Ectodermal cell (in vitro differentiated cells): ENCODE results near the gene SMPD2.

Source experiments
- H3K27ac ChIP-seq: 2 replicates; pipeline ENCODE4 v1.7.0; 2013; ENCODE audit warnings: mild to moderate bottlenecking, low read depth, low read length; ENCODE audit not compliant: insufficient read depth, poor library complexity, severe bottlenecking
- H3K27me3 ChIP-seq: 2 replicates; pipeline ENCODE4 v1.7.0; 2013; ENCODE audit warnings: mild to moderate bottlenecking, low read length; ENCODE audit not compliant: insufficient read depth, control insufficient read depth, poor library complexity, severe bottlenecking
- H3K36me3 ChIP-seq: one replicate; pipeline ENCODE4 v1.7.0; 2013; ENCODE audit warnings: low read length; ENCODE audit not compliant: control insufficient read depth, insufficient read depth
- H3K4me1 ChIP-seq: one replicate; pipeline ENCODE4 v1.7.0; 2013; ENCODE audit warnings: low read length; ENCODE audit not compliant: control insufficient read depth, insufficient read depth
- H3K4me3 ChIP-seq: 2 replicates; pipeline ENCODE4 v1.7.0; 2013; ENCODE audit warnings: low read depth, low read length, control low read depth; ENCODE audit not compliant: insufficient read depth
- H3K9me3 ChIP-seq: 2 replicates; pipeline ENCODE4 v1.7.0; 2013; ENCODE audit warnings: mild to moderate bottlenecking, low read length, moderate library complexity; ENCODE audit not compliant: control insufficient read depth
- WGBS, 2 experiments: methylation state at CpG; one replicate each; pipeline ENCODE4 v1.1.7; 2013; ENCODE audit warnings: missing lambda C conversion rate in 2 of 2; 5-methylcytosine and 5-hydroxymethylcytosine counted together

SMPD2 gene

DNA sequence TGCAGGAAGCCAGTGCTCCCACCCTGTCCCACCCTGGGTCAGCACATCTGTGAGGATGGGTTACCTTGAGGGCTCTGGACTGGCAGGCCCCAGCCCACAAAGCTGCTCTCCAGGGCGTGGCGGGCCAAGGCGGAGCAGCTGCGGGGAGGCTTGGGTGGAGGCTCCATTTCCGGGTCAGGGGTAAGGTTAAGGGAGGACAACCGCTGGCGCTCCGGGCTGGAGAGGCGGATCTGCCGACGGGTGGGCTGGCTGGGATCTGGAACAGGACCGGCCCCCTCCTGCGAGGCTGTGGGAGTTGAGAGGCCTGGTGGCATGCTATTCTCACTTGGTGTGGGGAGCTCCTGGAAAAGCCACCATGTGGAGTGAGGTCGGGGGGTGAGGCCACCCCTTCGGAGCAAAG lies 5.5 kb downstream of the SMPD2 start:
- Histone ChIP-seq H3K9me3 (no peaks in the 10 kb centered on the region), H3K27me3 (no peaks in the 10 kb centered on the region), H3K36me3 (peaks cover 27% of the 10 kb centered on the region), H3K4me3 (no peak overlapping the region), H3K4me1 (no peaks in the 10 kb centered on the region), H3K27ac (no peak overlapping the region)
- 96 to 98% methylated on average over 15 of the region's 15 CpGs for WGBS, 2 experiments

DNA sequence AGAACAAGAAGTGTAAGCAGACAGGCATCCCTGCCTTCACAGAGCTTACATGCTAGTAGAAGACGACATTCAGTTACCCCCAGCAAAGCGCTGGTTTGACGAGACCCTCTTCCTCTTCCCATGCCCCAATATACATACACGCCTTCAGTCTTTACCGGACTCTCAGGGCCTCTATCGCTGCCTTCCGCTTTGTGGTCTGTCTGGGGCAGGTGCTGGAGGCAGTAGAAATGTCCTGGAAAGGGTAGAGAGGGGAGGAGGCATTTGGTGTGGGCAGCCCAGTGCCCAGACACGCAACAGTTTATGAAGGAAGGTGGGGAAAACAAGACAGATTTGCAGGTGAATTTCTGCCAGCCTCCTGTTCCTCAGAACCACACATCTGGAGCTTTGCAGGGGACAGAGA lies 6.0 kb downstream of the SMPD2 start:
- Histone ChIP-seq H3K4me1 (no peaks in the 10 kb centered on the region), H3K36me3 (peaks cover 27% of the 10 kb centered on the region), H3K27me3 (no peaks in the 10 kb centered on the region), H3K9me3 (no peaks in the 10 kb centered on the region), H3K4me3 (no peak overlapping the region), H3K27ac (no peak overlapping the region)
- WGBS, 2 experiments = 98% methylated on average over 8 of the region's 8 CpGs

DNA sequence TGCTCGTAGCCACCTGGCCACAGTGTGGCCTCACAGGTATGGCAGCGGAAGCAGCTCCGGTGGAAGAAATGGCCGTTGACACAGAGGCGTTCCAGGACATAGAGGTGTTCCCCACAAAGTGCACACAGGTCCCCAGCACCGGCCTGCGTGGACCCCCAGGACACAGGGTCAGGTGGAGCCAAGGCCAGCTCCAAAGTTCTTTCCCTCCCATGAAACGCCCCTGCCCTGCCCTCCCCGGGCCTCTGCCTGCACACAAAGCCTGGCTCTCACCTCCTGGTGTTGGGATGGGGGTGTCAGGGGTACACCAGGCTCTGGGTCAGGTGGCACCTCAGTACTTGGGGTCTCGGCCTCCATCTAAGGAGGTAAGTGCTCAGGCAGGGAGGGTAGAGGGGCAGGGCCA lies 6.6 kb downstream of the SMPD2 start:
- Histone ChIP-seq H3K4me3 (no peak overlapping the region), H3K9me3 (no peaks in the 10 kb centered on the region), H3K27ac (no peak overlapping the region), H3K36me3 (peaks cover 31% of the 10 kb centered on the region), H3K27me3 (no peaks in the 10 kb centered on the region), H3K4me1 (no peaks in the 10 kb centered on the region)
- 96% methylated on average over 10 of the region's 10 CpGs for WGBS, 2 experiments

DNA sequence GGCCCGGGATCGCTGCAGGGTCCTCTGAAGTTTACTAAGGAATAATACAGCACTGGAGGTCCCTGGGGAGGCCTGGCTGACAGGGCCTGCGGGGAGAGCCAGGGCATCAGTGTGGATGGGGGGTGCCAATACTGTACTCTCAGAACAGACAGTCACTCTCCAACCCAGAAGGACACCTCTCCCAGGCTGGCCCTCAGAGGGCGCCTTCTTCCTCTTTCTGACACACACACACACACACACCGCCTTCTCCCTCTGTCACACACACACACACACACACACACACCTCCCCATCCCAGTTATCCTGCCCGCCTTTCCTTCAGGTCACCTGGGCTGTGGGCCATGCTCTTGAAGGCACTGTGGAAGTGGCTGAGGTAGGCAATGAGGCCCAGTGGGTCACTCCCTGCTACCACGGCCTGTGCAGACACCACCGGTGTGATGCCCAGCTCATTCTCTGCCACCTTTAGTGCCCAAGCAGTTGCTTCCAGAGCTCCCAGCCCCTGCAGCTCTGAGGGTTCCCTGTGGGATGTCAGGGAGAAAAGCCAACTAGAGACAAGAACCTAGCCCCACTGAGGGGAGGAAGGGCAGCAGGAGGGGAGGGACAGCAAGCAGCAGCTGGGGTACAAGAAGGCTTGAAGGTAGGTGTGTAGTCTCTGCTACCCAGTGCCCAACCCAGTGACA lies 7.5 kb downstream of the SMPD2 start:
- H3K27me3 ChIP-seq = no peaks in the 10 kb centered on the region
- no peaks in the 10 kb centered on the region for H3K9me3 ChIP-seq
- no peak overlapping the region for H3K27ac ChIP-seq
- H3K36me3 ChIP-seq = peaks cover 33% of the 10 kb centered on the region
- 90% methylated on average over 8 of the region's 8 CpGs for WGBS, 2 experiments
- H3K4me3 ChIP-seq = no peak overlapping the region
- no peaks in the 10 kb centered on the region for H3K4me1 ChIP-seq

DNA sequence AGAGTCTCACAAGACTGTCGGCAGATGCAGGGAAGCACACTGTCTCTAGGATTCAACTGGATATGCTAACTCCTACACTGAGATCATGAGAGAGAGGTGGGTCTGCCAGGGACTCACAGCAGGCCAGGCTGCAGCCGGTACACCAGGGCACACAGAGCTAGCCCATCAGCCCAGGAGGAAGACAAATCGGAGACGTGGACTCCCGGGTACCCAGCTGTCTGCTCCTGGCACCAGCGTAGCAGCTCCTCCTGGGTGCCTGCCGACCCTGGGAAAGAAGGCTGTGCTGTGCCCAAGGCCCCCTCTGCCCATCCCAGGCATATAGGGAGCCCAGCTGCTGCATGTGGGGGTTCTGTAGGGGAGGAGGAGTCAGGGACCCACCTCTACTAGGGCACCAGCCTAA lies 8.1 kb downstream of the SMPD2 start:
- Histone ChIP-seq H3K4me1 (no peaks in the 10 kb centered on the region), H3K27ac (no peak overlapping the region), H3K36me3 (peaks cover 29% of the 10 kb centered on the region), H3K27me3 (no peaks in the 10 kb centered on the region), H3K9me3 (no peaks in the 10 kb centered on the region), H3K4me3 (no peak overlapping the region)
- WGBS, 2 experiments = 91 to 93% methylated on average over 7 of the region's 7 CpGs

DNA sequence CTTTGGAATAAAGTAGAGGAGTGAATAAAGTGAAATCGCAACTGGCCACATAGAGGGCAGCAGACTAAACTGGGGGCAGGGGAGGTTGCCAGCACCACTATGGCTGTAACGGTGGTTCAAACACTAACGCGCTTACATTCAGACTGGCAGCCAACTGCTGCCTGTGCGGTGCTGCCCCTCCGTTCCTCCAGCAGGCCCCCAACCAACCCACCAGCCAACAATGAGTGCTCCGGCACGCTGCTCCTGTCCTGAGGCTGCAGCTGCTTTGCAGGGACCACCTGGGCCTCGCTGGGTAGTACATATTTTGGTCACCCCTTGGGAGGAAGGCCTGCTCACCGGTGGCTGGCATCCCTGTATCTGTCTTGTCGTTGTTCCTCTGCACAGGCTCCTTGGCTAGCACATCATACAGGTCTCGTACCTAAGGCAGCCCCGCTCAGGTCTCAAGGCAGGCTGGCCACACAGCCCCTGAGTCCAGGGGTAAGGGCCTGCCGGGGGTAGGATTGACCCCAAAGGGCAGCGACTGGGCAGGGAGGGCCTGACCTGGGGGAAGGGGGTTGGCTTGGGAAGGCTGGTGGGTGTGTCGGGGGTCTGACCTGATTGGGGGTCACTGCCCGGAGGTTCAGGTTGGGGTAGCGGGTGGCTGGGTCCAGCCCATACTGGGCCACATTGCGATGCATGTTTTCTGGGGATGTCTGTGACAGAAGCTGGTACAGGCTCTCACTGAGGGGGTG lies 8.7 kb downstream of the SMPD2 start:
- H3K4me3 ChIP-seq = no peak overlapping the region
- WGBS, 2 experiments = 94% methylated on average over 19 of the region's 19 CpGs
- H3K27me3 ChIP-seq = no peaks in the 10 kb centered on the region
- H3K4me1 ChIP-seq = peaks cover 4% of the 10 kb centered on the region
- no peak overlapping the region for H3K27ac ChIP-seq
- H3K9me3 ChIP-seq = no peaks in the 10 kb centered on the region
- peaks cover 23% of the 10 kb centered on the region for H3K36me3 ChIP-seq

DNA sequence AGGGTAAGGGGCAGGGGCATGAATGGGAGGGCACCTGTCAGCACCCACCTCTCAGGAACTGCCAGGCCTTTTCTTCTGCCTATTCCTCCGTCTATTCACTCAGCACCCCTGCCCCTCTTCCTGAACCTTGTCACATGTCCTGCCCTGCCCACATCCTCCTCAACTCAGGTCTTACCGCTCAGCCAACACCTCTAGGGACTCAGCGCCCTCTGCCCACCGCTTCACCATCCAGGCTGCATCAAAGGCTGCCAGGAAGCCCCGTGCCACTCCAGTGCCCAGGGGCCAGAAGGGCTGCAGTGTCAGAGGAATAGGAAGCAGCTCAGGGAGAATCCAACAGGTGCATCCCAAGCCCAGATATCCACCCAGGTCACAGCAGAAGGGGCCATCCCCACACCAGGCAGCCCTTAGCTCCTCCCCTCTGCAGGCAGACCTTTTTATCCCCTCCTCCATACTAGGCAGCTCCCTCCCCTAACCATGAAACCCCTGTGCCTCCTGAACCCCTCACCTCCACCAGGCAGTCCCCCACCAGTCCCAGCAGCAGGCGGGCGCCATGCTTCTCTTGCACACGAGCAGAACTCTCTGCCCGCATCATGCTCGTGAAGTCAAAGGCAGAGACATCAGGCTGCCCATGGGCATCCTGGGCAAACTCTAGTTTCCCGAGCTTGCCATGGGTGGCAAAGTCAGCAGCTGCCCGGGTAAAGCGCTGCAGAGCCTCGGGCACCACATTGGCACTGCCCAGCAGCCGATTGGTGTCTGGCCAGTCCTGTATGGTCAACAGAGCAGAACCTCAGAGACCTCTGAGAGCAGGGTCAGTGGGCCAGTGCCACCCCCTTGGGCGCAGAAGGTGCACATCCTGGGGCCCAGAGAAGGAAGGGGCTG lies 9.5 kb downstream of the SMPD2 start:
- no peaks in the 10 kb centered on the region for H3K9me3 ChIP-seq
- no peak overlapping the region for H3K4me3 ChIP-seq
- no peaks in the 10 kb centered on the region for H3K27me3 ChIP-seq
- peaks cover 15% of the 10 kb centered on the region for H3K36me3 ChIP-seq
- peaks cover 7% of the 10 kb centered on the region for H3K4me1 ChIP-seq
- 91 to 92% methylated on average over 16 of the region's 16 CpGs for WGBS, 2 experiments
- no peak overlapping the region for H3K27ac ChIP-seq

DNA sequence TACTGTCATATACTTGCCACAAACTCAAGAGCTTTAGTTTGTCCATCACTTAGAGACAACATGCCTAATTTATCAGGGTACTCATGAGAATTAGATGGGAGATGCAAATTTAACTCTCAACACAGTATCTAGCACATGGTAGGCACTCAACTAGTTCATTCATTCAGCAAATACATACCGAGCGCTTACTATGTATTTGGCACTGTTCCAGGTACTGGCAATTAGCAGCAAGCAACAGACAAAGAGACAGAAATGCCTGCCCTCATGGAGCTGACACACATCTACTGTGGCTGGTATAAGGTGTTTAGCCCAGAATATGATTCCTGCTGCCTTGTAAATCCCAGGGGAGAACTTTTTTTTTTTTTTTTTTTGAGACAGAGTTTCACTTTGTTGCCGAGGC lies 10.3 kb downstream of the SMPD2 start:
- H3K9me3 ChIP-seq = no peaks in the 10 kb centered on the region
- WGBS, 2 experiments = 89 to 94% methylated on average over 3 of the region's 3 CpGs
- H3K36me3 ChIP-seq = peaks cover 15% of the 10 kb centered on the region

DNA sequence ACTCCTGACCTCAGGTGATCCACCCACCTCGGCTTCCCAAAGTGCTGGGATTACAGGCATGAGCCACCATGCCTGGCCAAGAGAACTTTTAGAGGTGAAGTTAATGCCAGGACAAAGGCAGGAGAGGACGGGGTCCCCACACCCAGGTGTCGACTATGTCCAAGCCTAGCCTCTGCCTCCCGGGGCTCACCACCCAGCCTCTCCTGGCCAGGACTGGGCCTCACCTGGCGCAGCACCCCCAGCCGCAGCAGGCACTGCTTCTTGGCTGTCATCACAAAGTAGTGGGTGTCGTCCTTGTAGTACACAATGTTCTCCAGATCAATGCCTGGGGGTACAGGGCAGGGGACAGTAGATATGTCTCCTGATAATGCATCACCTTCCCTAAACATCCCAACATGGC lies 10.9 kb downstream of the SMPD2 start:
- Histone ChIP-seq H3K27me3 (no peaks in the 10 kb centered on the region), H3K9me3 (no peaks in the 10 kb centered on the region), H3K4me3 (no peak overlapping the region), H3K27ac (no peak overlapping the region), H3K36me3 (peaks cover 11% of the 10 kb centered on the region), H3K4me1 (peaks cover 7% of the 10 kb centered on the region)
- 93 to 96% methylated on average over 7 of the region's 7 CpGs for WGBS, 2 experiments

More for the DNA sequence above, 10.3 kb downstream of the SMPD2 start:
- no peaks in the 10 kb centered on the region for H3K27me3 ChIP-seq
- no peak overlapping the region for H3K4me3 ChIP-seq
- peaks cover 7% of the 10 kb centered on the region for H3K4me1 ChIP-seq
- H3K27ac ChIP-seq = no peak overlapping the region

DNA sequence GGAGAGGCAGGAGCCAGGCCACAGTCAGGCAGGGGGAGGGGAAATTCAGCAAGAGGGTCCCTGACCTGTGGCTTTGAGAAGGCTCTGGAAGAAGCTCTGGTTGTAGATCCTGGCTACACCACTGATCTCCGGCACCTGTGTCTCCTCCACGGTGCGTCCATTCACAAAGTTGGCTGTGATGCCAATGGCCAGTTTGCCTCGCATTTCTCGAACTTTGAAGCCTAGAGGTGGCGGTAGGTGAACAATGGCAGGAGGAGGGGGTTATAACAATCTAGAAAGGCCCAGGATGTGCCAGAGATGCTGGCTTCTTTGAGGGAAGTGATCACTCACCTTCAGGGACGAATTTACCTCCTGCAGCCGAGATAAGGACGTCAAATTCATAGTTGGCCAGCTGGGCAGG lies 11.7 kb downstream of the SMPD2 start:
- H3K27ac ChIP-seq = no peak overlapping the region
- 95 to 97% methylated on average over 9 of the region's 9 CpGs for WGBS, 2 experiments
- H3K4me3 ChIP-seq = no peak overlapping the region
- H3K27me3 ChIP-seq = no peaks in the 10 kb centered on the region
- H3K9me3 ChIP-seq = no peaks in the 10 kb centered on the region
- H3K4me1 ChIP-seq = peaks cover 14% of the 10 kb centered on the region
- H3K36me3 ChIP-seq = peaks cover 11% of the 10 kb centered on the region
